Activated naive CD8-positive, alpha-beta T cell treated with anti-CD3 and anti-CD28 coated beads, Interleukin-2, amount 50 U/mL, for 16 hours (primary cell): ENCODE data around the gene AGER.

ENCODE experiments used
- DNase-seq: peaks from one replicate; pipeline ENCODE4 v3.0.0-alpha.2; 2020; ENCODE audit warnings: low read depth, low spot score

The AGER gene

GRCh38 chr6:32171234-32171633 lies 12.8 kb downstream of the AGER start:
- DNase-seq: no peak

DNA sequence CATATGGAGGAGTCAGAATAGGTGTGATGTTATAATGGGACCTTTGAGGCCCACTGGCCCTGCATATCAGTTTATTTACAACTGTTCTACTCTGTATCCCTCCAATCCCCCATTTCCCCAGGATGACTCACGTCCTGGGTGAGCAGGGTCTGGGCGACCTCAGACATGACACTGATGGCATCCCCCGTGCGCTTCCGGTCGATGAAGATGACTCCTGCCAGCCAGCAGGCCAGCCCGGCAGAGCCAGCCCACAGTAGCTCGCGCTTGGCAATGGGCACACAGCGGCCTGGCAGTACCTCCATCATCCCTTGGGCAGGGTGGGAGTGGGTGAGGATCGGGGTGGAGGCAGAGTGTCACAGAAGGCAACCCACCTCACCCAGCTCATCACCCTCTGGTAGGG lies 13.8 kb downstream of the AGER start:
- DNase-seq: no peak

DNA sequence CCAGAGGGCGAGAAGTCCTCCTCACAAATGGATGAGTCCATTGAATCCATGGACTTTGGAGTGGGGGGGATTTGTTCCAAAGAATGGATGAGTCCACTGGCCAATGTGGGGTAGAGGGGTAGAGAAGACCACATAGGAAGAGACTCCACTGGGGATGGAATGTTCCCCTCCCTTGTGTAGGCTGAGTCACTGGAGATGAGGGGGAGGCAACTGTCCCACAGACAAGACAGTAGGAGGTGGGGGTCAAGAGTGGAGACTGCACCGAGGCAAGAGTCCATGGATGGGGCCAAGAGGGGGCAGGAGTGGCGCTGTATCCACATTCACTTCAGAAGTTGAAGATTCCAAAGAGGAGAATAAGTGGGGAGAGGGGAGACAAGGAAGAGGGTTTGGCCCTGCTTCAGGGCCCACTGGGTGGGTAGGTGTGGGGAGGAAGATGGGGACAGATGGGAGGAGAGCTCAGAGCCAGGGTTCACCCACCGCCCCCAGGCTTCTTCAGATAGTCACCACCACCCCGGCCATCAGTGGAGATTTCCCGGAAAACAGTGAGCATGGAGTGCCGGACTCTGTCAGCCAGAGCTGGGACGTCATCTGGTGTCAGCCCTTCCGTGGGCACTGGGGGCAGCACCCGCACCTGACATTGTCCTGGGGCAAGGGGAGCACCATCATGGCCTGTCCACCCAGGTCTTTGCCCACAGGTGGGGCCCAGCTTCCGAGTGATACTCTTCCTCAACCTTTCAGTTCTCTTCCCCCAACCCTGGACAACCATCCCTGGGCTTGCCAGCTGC lies 15.1 kb downstream of the AGER start:
- no peak for DNase-seq

DNA sequence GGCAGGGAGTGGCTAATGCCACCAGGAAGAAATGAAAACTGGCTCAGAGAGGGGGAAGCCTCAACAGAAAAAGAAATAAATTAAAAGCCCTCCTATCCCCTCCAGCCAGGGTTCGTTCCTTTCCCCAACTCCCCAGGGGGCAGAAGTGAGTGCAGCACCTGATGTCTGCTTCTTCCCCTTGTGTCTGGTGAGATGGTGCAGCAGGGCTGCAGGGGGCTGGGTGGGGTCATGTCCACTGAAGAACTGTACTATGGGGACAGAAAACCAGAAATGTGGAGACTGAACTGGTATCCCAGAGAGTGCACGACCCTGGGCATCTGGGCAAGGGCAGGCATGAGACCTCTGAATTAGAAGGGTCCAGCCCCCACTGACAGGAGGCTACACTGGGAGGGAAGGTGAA lies 15.7 kb downstream of the AGER start:
- DNase-seq: no peak

DNA sequence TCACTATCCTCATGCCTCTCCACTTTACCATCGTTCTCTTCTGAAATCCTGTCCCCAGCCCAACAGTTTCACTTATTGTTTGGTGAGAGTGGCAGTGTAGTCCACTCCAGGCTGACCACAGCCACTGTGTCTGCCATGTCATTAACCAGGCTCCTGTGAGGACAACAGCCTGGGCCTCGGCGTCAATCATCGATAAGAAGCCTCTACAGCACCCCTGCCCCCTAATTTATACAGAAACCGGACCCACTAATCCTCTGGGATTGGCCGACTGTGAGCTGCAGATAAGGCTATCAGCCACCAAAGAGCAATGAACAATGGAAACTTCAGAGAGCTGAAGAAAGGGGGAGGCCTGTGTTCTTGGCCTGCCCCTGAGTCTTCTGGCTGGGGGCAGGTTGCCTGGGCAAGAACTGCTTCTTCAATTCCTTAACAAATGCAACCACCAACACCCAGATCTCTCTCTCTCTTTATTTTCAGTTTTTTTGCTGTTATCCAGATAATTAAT lies 16.2 kb downstream of the AGER start:
- DNase-seq: no peak

DNA sequence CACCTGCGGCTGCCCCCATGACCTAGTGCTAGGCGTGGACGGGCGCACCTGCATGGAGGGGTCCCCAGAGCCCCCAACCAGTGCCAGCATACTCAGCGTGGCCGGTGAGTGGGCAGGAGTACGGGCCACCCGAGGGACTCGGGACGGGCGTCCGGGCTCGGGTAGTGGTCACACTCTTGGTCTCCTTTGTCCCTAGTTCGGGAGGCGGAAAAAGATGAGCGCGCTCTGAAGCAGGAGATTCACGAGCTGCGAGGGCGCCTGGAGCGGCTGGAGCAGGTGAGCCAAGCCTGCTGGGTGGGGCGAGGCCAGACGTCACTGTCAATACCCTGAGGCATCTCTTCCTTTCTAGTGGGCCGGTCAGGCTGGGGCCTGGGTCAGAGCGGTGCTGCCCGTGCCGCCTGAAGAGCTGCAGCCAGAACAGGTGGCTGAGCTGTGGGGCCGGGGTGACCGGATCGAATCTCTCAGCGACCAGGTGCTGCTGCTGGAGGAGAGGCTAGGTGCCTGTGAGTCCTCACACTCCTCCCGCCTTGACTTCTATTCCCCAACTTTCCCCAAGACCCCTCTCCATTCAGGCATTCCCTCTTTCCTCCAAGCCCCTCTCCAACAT lies 16.8 kb downstream of the AGER start:
- no peak for DNase-seq

DNA sequence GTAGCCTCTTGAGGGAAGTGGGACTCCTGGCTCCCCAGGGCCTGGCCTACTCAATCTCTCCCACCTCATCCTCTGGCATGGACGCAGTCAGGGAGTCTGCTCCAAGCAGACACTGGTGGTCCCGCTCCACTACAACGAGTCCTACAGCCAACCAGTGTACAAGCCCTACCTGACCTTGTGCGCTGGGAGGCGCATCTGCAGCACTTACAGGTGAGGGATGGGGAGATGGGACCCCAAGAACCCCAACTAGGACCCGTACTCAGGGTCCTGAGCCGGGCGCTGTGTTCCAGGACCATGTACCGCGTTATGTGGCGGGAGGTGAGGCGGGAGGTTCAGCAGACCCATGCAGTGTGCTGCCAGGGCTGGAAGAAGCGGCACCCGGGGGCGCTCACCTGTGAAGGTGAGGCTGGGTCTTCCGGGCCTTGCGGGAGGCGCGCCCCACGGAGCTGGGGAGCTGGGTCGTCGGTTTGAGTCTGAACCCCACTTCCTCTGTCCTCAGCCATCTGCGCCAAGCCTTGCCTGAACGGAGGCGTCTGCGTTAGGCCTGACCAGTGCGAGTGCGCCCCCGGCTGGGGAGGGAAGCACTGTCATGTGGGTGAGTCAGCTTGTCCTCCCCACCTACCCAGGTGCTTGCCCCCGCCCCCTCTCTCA lies 17.5 kb downstream of the AGER start:
- DNase-seq: no peak

DNA sequence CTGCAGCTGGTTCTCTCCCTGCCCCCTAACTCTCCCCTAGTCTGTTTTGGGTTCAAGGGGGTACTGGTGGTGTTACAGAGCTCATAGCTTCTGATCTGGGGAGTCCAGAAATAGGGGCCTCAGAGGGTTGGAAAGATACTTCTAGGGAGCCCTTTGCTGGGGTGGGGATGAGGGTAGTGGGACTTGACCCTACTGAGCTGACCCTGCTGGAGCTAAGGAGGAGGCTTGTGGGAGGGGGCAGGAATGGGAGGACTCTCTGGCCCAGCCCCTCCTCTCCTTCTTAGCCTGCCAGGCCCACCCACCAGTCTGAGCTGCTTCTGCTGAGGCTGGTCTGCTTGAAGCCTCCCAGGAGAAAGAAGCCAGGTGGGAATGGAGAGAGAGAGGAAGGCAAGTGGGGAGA lies 19.8 kb downstream of the AGER start, which contains the start of gene EGFL8:
TSS of gene EGFL8 (plus strand) at position 301 of the 400 bp plus-strand sequence. CDS start 1,571 bp downstream, outside the sequence.
- no peak for DNase-seq

DNA sequence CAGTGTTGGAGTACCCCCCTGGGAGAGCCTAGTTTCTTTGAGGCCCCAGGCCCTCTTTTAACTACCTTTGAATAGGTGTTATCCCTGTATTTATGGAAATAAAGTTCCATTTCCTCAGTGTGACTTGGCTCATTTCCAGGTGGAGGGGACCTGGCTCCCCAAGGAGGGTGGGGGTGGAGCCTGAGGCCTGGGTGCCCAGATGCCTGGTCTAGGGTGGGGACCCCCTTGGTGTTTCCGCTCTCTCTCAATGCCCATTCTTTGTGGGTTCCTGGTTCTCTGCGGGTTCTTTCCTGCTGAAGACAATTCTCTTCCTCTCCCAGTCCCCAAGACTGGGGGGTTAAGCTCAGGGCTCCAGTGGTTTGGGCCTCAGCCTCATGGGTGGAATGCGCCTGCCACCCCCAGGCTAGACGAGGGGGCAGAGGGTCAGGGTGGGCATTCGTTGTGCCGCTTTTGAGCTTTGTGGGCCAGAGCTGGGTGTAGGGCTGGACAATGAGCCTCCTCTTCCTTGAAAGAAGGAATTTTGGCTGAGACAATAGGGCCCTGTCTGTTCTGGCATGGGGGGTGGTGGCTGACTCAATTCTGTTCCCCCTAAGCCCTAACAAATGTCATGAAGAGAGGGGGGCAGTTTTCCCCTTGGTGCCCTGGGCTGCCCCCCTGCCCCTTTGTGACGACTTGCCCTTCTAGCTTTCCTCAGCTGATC lies 20.3 kb downstream of the AGER start:
- DNase-seq: no peak

GRCh38 chr6:32158052-32158451 lies 26.0 kb downstream of the AGER start:
- no peak for DNase-seq

DNA sequence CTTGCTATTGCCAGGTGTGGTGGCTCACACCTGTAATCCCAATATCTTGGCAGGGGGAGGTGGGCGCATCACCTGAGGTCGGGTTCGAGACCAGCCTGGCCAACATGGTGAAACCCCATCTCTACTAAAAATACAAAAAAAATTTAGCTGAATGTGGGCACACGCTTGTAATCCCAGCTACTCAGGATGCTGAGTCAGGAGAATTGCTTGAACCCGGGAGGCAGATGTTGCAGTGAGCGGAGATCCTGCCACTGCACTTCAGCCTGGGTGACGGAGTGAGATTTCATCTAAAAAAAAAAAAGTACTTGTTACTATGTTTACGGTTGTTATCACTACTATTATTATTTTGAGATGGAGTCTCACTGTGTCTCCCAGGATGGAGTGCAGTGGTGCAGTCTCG lies 27.2 kb downstream of the AGER start:
- no peak for DNase-seq

- no peak for DNase-seq
Observed at GRCh38 chr6:32154514-32155161, 29.4 kb downstream of the AGER start.

DNA sequence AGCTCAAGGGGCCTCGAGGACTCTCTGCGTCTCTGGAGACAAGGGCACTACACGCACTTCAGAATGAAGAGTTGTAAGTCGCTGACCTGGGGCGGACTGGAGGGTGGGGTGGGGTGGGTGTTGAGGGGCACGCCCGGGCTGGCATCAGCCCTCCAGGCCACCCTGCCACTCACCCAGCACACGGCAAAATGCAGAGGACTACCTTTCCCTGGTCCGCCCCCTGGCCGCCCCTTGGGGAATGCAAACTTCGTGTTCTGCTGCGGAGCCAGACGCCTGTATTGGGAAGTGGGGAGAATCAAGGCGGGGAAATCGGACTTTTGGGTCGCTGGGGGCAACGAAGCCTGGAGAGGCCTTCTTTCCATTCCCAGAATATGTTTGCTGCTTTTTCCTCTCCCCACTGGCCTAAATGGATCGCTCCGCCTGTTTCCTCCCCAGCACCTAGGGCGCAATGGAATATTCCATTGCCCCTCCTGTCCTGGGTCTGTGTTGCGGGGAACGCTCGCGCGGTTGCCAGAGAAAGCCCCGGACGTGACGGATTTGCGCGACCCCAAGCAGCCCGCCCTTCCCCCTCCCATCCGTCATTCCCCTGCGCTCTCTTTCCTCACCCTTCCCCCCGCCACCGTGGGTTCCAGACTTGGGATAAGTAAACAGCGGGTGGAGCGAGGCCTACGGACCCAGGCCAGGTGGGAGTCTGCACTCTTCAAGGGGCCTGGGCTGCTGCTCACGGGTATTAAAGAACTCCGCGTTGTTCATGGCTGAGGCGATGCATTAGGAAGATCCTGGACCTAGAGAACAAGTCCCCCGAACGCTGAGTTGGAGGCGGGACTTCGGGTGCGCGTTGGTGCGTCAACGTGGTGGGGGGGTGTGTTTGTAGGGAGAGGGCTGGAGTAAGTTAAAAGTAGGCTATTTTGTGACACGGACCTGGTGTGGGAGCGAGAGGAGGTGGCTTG lies 30.2 kb downstream of the AGER start, which contains the start of gene PPT2:
TSS of gene PPT2 (plus strand) at position 578 of the 950 bp plus-strand sequence. CDS start 454 bp downstream, outside the sequence.
- DNase-seq: peak; percentile 78

- DNase-seq: no peak
Observed at GRCh38 chr6:32152769-32153563, 31.1 kb downstream of the AGER start.

GRCh38 chr6:32151863-32152768 lies 31.9 kb downstream of the AGER start, which contains the start of gene PRRT1:
Gene PRRT1 (minus strand): TSS chr6:32151939. CDS start chr6:32151827, 112 bp downstream.
- no peak for DNase-seq

GRCh38 chr6:32151181-32151862 lies 32.7 kb downstream of the AGER start:
- no peak for DNase-seq
